HCT116 (cell line): ENCODE results near the gene STK24. TPM values are rescaled to one million over a fixed set of nuclear protein-coding genes. Genes with fewer than 3 reads are reported as not detected.

Experiments used
- ATAC-seq: fragments of 200-7000 bp; cut with Tn5 transposase; 2 replicates; pipeline ENCODE4 v1.9.1; 2020; ENCODE audit warnings: mild to moderate bottlenecking, moderate library complexity
- BruUV-seq: library from RNA; stranded (reverse); fragments of 400-500 nt; replicated peaks from 2 replicates; lab custom pipeline; 2021; lab: Mats Ljungman, UMichigan
- CTCF ChIA-PET: fragments of 300-600 bp; sonication (Branson Sonifier 250); formaldehyde crosslinking; loops from one replicate; lab custom pipeline; 2021; ENCODE audit warnings: antibody characterized with exemption; lab: Charles Lee
- POLR2A ChIA-PET: fragments of 300-600, 350-600 bp; sonication (Branson Sonifier 250); formaldehyde crosslinking; loops from one replicate; lab custom pipeline; 2021; ENCODE audit warnings: antibody characterized with exemption; lab: Charles Lee
- RAD21 ChIA-PET, 2 experiments: fragments of 300-600 bp; sonication (Branson Sonifier 250); formaldehyde crosslinking; loops; one replicate each; lab custom pipeline; 2023; ENCODE audit warnings: low total read pairs in 2 of 2; ENCODE audit not compliant: uncharacterized antibody in 2 of 2, unreplicated experiment in 2 of 2, low non-redundant PET in 1 of 2; lab: Charles Lee
- DNase-seq: peaks from one replicate; pipeline ENCODE4 v3.0.0-alpha.2; 2010; ENCODE audit warnings: low read depth, low spot score
- H2AFZ ChIP-seq: fragments of 200-600 bp; shearing (Covaris generic), sonication (generic); 2 replicates; pipeline ENCODE4 v1.6.1; 2017; ENCODE audit warnings: low read depth, mixed run types, mixed read lengths, antibody characterized with exemption, low read length; ENCODE audit not compliant: poor library complexity, severe bottlenecking
- H3K27ac ChIP-seq: 2 replicates; pipeline ENCODE4 v1.5.1; 2012; ENCODE audit warnings: low read depth, low read length
- H3K27me3 ChIP-seq: fragments of 200-600 bp; sonication (generic); 2 replicates; pipeline ENCODE4 v1.6.1; 2016; ENCODE audit warnings: mixed run types, low read length, mixed read lengths; ENCODE audit not compliant: insufficient read depth
- H3K36me3 ChIP-seq, 2 experiments: fragments of 200-500 bp in 1 of 2; fragments of 200-600 bp in 1 of 2; sonication (Bioruptor generic) in 1 of 2; sonication (generic) in 1 of 2; 2 replicates each; pipeline versions ENCODE4 v1.5.1 to v1.6.1; 2014 to 2016; ENCODE audit warnings: low read length in 2 of 2, inconsistent platforms in 1 of 2, mixed read lengths in 1 of 2, mixed run types in 1 of 2; ENCODE audit not compliant: insufficient read depth in 2 of 2, control insufficient read depth in 1 of 2
- H3K4me1 ChIP-seq, 2 experiments: fragments of 200-600 bp in 1 of 2; sonication (generic) in 1 of 2; 2 replicates each; pipeline versions ENCODE4 v1.5.1 to v1.6.1; 2012 to 2017; ENCODE audit warnings: low read length in 2 of 2, inconsistent platforms in 1 of 2, mild to moderate bottlenecking in 1 of 2, mixed read lengths in 1 of 2, mixed run types in 1 of 2, moderate library complexity in 1 of 2; ENCODE audit not compliant: insufficient read depth in 2 of 2, control insufficient read depth in 1 of 2
- H3K4me2 ChIP-seq: fragments of 200-600 bp; sonication (generic); 2 replicates; pipeline ENCODE4 v1.6.1; 2017; ENCODE audit warnings: mixed run types, low read length, mixed read lengths
- H3K4me3 ChIP-seq, 2 experiments: fragments of 200-600 bp in 1 of 2; sonication (generic) in 1 of 2; replicated peaks in 1 of 2; 2 replicates each; pipeline ENCODE4 v1.5.1; 2011 to 2016; ENCODE audit warnings: low read length in 2 of 2, control low read depth in 1 of 2, low read depth in 1 of 2, mild to moderate bottlenecking in 1 of 2, mixed read lengths in 1 of 2, mixed run types in 1 of 2
- H3K79me2 ChIP-seq: fragments of 200-600 bp; sonication (generic); 2 replicates; pipeline ENCODE4 v1.6.1; 2017; ENCODE audit warnings: mild to moderate bottlenecking, mixed run types, low read length, moderate library complexity, mixed read lengths; ENCODE audit not compliant: insufficient read depth
- H3K9ac ChIP-seq: fragments of 200-600 bp; sonication (generic); 2 replicates; pipeline ENCODE4 v1.6.1; 2016; ENCODE audit warnings: low read length, mixed read lengths
- H3K9me2 ChIP-seq: fragments of 200-600 bp; sonication (generic), shearing (Covaris generic); 2 replicates; pipeline ENCODE4 v1.6.1; 2017; ENCODE audit warnings: mixed run types, mild to moderate bottlenecking, moderate library complexity; ENCODE audit not compliant: insufficient read depth
- H3K9me3 ChIP-seq, 2 experiments: fragments of 200-500 bp in 1 of 2; fragments of 200-600 bp in 1 of 2; sonication (Bioruptor generic) in 1 of 2; sonication (generic) in 1 of 2; 2 replicates each; pipeline ENCODE4 v1.6.1; 2014 to 2017; ENCODE audit warnings: low read length in 2 of 2, mixed read lengths in 2 of 2, inconsistent platforms in 1 of 2, low read depth in 1 of 2, mild to moderate bottlenecking in 1 of 2, mixed run types in 1 of 2, moderate library complexity in 1 of 2; ENCODE audit not compliant: control insufficient read depth in 1 of 2, insufficient read depth in 1 of 2
- H4K20me1 ChIP-seq: fragments of 200-600 bp; sonication (generic), shearing (Covaris generic); 2 replicates; pipeline ENCODE4 v1.6.1; 2017; ENCODE audit warnings: mixed run types, mild to moderate bottlenecking, moderate library complexity; ENCODE audit not compliant: insufficient read depth
- CBX3 ChIP-seq: IDR thresholded peaks from 2 replicates; pipeline ENCODE4 v1.6.1; 2012; ENCODE audit warnings: low read depth
- EGR1 ChIP-seq: IDR thresholded peaks from 2 replicates; pipeline ENCODE4 v1.6.1; 2012; ENCODE audit warnings: low read depth
- ELF1 ChIP-seq: IDR thresholded peaks from 2 replicates; pipeline ENCODE4 v1.6.1; 2012; ENCODE audit warnings: low read depth, borderline replicate concordance
- POLR2A ChIP-seq: IDR thresholded peaks from 2 replicates; pipeline ENCODE4 v1.7.0; 2011; ENCODE audit warnings: borderline replicate concordance; ENCODE audit not compliant: insufficient read depth, insufficient read length; ENCODE audit errors: extremely low read depth
- RAD21 ChIP-seq: IDR thresholded peaks from 2 replicates; pipeline ENCODE4 v1.6.1; 2012; ENCODE audit warnings: low read depth, mild to moderate bottlenecking
- REST ChIP-seq: IDR thresholded peaks from 2 replicates; pipeline ENCODE4 v1.6.1; 2012; ENCODE audit warnings: low read depth
- SIN3A ChIP-seq: IDR thresholded peaks from 2 replicates; pipeline ENCODE4 v1.6.1; 2012; ENCODE audit warnings: low read depth
- SP1 ChIP-seq: IDR thresholded peaks from 2 replicates; pipeline ENCODE4 v1.6.1; 2012; ENCODE audit warnings: low read depth
- TCF7L2 ChIP-seq: IDR thresholded peaks from 2 replicates; pipeline ENCODE4 v1.7.0; 2011; ENCODE audit warnings: borderline replicate concordance, inconsistent platforms; ENCODE audit not compliant: insufficient read depth, insufficient read length; ENCODE audit errors: extremely low read depth
- ZBTB33 ChIP-seq: IDR thresholded peaks from 2 replicates; pipeline ENCODE4 v1.6.1; 2011; ENCODE audit warnings: mild to moderate bottlenecking, low read length, moderate library complexity; ENCODE audit not compliant: insufficient replicate concordance; ENCODE audit errors: extremely low read depth
- ZFX ChIP-seq: fragments of 450-650 bp; IDR thresholded peaks from 2 replicates; pipeline ENCODE4 v1.6.1; 2017
- ZNF274 ChIP-seq: fragments of 200-500 bp; sonication (Bioruptor generic); IDR thresholded peaks from 2 replicates; pipeline ENCODE4 v1.6.1; 2014; ENCODE audit warnings: mild to moderate bottlenecking, low read depth, low read length, inconsistent platforms
- intact Hi-C: fragments of 100-400 bp; cut with micrococcal nuclease; formaldehyde crosslinking; loops from 2 replicates; pipeline ENCODE4 v1.10.0; 2022
- total RNA-seq: library from RNA; stranded (reverse); gene quantifications from one replicate; pipeline ENCODE4 v1.2.1, GENCODE V29; 2021; ENCODE audit not compliant: unreplicated experiment

STK24 gene
- total RNA-seq, 1 experiment from 2014 or later, result 137 TPM

GRCh38 chr13:98407575-98407974, 169.3 kb downstream of the STK24 start:
- Histone ChIP-seq H3K27ac (no peak overlapping the region), H2AFZ (no peak overlapping the region), H4K20me1 (no peaks in the 10 kb centered on the region), H3K4me2 (no peak overlapping the region), H3K4me3 (no peak overlapping the region), H3K9ac (no peak overlapping the region), H3K27me3 (no peaks in the 10 kb centered on the region), H3K9me3 (no peaks in the 10 kb centered on the region), H3K4me1 (no peaks in the 10 kb centered on the region), H3K9me2 (no peaks in the 10 kb centered on the region), H3K36me3 (no peaks in the 10 kb centered on the region), H3K79me2 (no peaks in the 10 kb centered on the region)
- no peak for TF ChIP-seq REST
- TF ChIP-seq CBX3, result no peak
- TF ChIP-seq POLR2A, result no peak
- no peak for TF ChIP-seq EGR1
- ATAC-seq (no peak), DNase-seq (no peak)
- RAD21 ChIA-PET, result no interaction called here
- POLR2A ChIA-PET, result no interaction called here
- intact Hi-C loops, result no loop called here
- CTCF ChIA-PET, result no interaction called here
- BruUV-seq, result no TSS peak

- CTCF ChIA-PET, result no interaction called here
- no peak for ATAC-seq
- intact Hi-C loops, result no loop called here
- Histone ChIP-seq H3K9me3 (no peaks in the 10 kb centered on the region), H3K27ac (no peak overlapping the region), H2AFZ (no peak overlapping the region), H3K27me3 (no peaks in the 10 kb centered on the region), H3K9ac (no peak overlapping the region), H3K79me2 (no peaks in the 10 kb centered on the region), H3K9me2 (no peaks in the 10 kb centered on the region), H3K4me3 (no peak overlapping the region), H3K4me2 (no peak overlapping the region), H3K4me1 (no peaks in the 10 kb centered on the region), H4K20me1 (no peaks in the 10 kb centered on the region), H3K36me3 (no peaks in the 10 kb centered on the region)
- POLR2A ChIA-PET, result no interaction called here
- no peak for DNase-seq
- RAD21 ChIA-PET, result no interaction called here
- BruUV-seq, result no TSS peak
- TF ChIP-seq EGR1, result no peak
- TF ChIP-seq ZNF274, result no peak
- TF ChIP-seq ZBTB33, result no peak
- TF ChIP-seq TCF7L2, result no peak
- no peak for TF ChIP-seq ELF1
- TF ChIP-seq SIN3A, result no peak
- no peak for TF ChIP-seq CBX3
- TF ChIP-seq ZFX, result no peak
- no peak for TF ChIP-seq SP1
- no peak for TF ChIP-seq RAD21
Measured at GRCh38 chr13:98406971-98407370, 169.9 kb downstream of the STK24 start.
